Prostate gland (tissue), 2 donors: ENCODE results near the gene C1orf167. TPM values are rescaled to one million over a fixed set of nuclear protein-coding genes. Genes with fewer than 3 reads are reported as not detected.

Experiments
- DNase-seq: peaks from one replicate; pipeline ENCODE4 v3.0.0-alpha.2; 2019; ENCODE audit warnings: low spot score
- H3K27ac ChIP-seq, 2 donors: fragments of 200-600 bp; sonication (generic); 2 replicates each; pipeline ENCODE4 v1.5.1; 2017 to 2019
- H3K27me3 ChIP-seq: fragments of 200-600 bp; sonication (generic); replicated peaks from 2 replicates; pipeline ENCODE4 v1.5.1; 2019; ENCODE audit not compliant: insufficient read depth
- H3K36me3 ChIP-seq, 2 donors: fragments of 200-600 bp; sonication (generic); 1 replicate in 1 of 2; 2 replicates in 1 of 2; pipeline versions ENCODE4 v1.5.1 to v1.8.1; 2017 to 2019
- H3K4me1 ChIP-seq: fragments of 200-600 bp; sonication (generic); replicated peaks from 2 replicates; pipeline ENCODE4 v1.5.1; 2019
- H3K4me3 ChIP-seq, 2 donors: fragments of 200-600 bp; sonication (generic); 2 replicates each; pipeline ENCODE4 v1.5.1; 2017 to 2019
- H3K9me3 ChIP-seq: fragments of 200-600 bp; sonication (generic); 2 replicates; pipeline ENCODE4 v1.5.1; 2017
- POLR2A ChIP-seq: fragments of 450-650 bp; IDR thresholded peaks from one replicate; pipeline ENCODE4 v1.6.1; 2016; ENCODE audit warnings: antibody characterized with exemption, mild to moderate bottlenecking
- POLR2AphosphoS5 ChIP-seq: sonication (generic); formaldehyde crosslinking; IDR thresholded peaks from one replicate; pipeline ENCODE4 v1.6.1; 2017; ENCODE audit warnings: antibody characterized with exemption
- WGBS: methylation state at CpG from one replicate; pipeline ENCODE4 v1.1.5; 2018; 5-methylcytosine and 5-hydroxymethylcytosine counted together
- intact Hi-C: fragments of 100-400 bp; cut with DNase I; formaldehyde crosslinking; loops from one replicate; pipeline ENCODE4 v1.14.2; 2022
- total RNA-seq, 2 donors: library from RNA; depleted of rRNA; stranded (reverse); fragments of >200 nt; gene quantifications; one replicate each; pipeline ENCODE4 v1.1.0, GENCODE V29; 2016
- TF ChIP-seq, protein P1 (sequence below), 4 experiments: fragments of 200-600 bp in 2 of 4; fragments of 450-650 bp in 2 of 4; sonication (generic) in 2 of 4; IDR thresholded peaks; 1 replicate in 3 of 4; 2 replicates in 1 of 4; pipeline ENCODE4 v1.5.1; 2016 to 2019; ENCODE audit warnings: antibody characterized with exemption in 4 of 4, mild to moderate bottlenecking in 2 of 4, moderate library complexity in 2 of 4

The C1orf167 gene
- total RNA-seq, 2 donors from 2014 or later = 10.0 TPM; not detected in 1

DNA sequence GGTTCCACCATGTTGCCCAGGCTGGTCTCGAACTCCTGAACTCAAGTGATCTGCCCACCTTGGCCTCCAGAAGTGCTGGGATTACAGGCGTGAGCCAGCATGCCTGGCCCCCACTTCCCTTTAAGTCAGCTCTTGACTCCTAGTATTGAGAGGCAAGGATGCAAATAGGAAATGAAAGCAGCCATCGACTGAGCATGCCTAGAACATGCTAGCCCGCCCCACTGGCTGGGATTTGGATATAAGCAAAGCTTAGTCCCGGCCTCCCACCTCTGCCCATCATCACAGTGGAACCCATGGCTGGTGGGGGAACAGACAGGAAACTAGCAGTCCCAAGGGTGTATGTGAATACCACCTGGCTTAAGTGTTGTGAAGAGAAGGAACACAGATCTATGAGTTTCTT is 10.5 kb downstream of the C1orf167 start:
- intact Hi-C loops = no loop called here
- H3K27ac ChIP-seq = no peak overlapping the region
- H3K4me3 ChIP-seq = no peak overlapping the region
- no peaks in the 10 kb centered on the region for H3K36me3 ChIP-seq
- H3K4me1 ChIP-seq = no peaks in the 10 kb centered on the region
- H3K27me3 ChIP-seq = no peaks in the 10 kb centered on the region
- DNase-seq = no peak
- 51% methylated on average over 5 of the region's 5 CpGs for WGBS
- H3K9me3 ChIP-seq = no peaks in the 10 kb centered on the region
- TF ChIP-seq POLR2AphosphoS5 (no peak), POLR2A (no peak)
- TF ChIP-seq, protein P1, sequence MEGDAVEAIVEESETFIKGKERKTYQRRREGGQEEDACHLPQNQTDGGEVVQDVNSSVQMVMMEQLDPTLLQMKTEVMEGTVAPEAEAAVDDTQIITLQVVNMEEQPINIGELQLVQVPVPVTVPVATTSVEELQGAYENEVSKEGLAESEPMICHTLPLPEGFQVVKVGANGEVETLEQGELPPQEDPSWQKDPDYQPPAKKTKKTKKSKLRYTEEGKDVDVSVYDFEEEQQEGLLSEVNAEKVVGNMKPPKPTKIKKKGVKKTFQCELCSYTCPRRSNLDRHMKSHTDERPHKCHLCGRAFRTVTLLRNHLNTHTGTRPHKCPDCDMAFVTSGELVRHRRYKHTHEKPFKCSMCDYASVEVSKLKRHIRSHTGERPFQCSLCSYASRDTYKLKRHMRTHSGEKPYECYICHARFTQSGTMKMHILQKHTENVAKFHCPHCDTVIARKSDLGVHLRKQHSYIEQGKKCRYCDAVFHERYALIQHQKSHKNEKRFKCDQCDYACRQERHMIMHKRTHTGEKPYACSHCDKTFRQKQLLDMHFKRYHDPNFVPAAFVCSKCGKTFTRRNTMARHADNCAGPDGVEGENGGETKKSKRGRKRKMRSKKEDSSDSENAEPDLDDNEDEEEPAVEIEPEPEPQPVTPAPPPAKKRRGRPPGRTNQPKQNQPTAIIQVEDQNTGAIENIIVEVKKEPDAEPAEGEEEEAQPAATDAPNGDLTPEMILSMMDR (IDR thresholded peaks at IDR 0.05) = no peak

DNA sequence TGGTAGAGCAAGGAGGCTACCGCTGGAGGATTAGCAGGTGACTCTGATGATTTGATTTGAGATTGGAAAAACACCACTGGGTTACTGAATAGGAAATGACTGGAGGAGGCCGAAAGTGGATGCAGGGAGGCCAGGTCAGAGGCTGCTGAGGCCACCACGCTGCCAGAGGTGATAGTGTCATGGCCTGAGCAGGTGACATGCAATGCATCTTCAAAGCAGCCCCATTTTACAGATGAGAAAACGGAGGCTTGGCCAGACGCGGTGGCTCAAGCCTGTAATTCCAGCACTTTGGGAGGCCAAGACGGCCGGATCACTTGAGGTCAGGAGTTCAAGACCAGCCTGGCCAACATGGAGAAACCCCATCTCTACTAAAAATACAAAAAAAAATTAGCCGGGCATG is 12.8 kb downstream of the C1orf167 start:
- WGBS = 94% methylated on average over 9 of the region's 9 CpGs
- H3K9me3 ChIP-seq = no peaks in the 10 kb centered on the region
- no peaks in the 10 kb centered on the region for H3K27me3 ChIP-seq
- no peaks in the 10 kb centered on the region for H3K36me3 ChIP-seq
- no peak for TF ChIP-seq POLR2AphosphoS5
- TF ChIP-seq, protein P1 (IDR thresholded peaks at IDR 0.05) = no peak
- TF ChIP-seq POLR2A = no peak
- no peak overlapping the region for H3K4me3 ChIP-seq
- intact Hi-C loops = no loop called here
- no peak for DNase-seq
- H3K4me1 ChIP-seq = no peaks in the 10 kb centered on the region
- no peak overlapping the region for H3K27ac ChIP-seq

DNA sequence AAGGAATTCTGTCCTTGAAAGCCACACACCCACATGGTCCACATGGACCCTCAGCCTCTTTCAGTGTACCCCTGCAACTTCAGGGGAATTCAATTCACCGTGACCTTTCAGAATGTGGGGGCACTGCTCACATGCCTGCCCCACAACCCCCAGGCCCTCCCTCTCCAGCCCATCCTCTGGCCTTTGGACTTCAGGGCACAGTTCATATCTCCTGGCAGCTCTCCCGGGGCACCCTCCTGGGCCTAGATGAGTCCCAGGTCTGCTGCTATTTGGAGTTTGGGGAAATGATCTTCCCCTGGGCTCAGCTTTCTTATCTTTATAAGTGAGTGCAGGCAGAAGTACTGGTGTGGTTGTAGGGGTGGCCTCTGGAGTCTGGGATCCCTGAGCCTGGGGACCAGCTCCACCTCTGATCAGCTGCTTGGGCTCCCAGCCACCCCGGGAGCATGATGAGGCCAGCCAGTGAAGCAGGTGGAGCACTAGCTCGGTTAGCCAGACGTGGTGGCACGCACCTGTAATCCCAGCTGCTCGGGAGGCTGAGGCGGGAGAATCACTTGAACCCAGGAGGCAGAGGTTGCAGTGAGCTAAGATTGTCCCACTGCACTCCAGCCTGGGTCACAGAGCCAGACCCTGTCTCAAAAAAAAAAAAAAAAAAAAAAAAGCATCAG is 15.8 kb downstream of the C1orf167 start:
- no peak for DNase-seq
- intact Hi-C loops = no loop called here
- WGBS = 90% methylated on average over 8 of the region's 8 CpGs
- Histone ChIP-seq H3K4me3 (no peak overlapping the region), H3K9me3 (no peaks in the 10 kb centered on the region), H3K27me3 (no peaks in the 10 kb centered on the region), H3K36me3 (no peaks in the 10 kb centered on the region), H3K4me1 (no peaks in the 10 kb centered on the region), H3K27ac (no peak overlapping the region)
- TF ChIP-seq POLR2A = no peak
- no peak for TF ChIP-seq POLR2AphosphoS5
- TF ChIP-seq, protein P1 (IDR thresholded peaks at IDR 0.05) = no peak

DNA sequence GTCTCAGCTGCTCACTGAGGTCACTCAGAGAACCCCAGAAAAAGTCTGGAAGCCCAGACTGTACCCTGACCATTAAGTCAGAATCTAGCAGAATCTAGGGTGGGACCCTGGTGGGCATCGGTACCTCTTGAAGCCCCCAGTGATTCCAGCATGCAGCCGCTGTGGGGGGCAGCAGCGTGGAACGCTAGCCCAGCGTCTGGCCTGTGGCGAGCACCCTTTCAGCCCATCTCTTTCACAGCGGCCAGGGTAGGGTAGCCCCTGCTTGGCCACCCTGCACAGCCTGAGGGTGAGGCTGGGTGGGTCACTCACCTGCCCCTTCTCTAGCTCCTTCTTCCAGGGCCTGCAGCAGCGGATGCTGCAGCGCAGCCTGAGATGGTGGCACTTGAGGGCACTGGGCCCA is 16.3 kb downstream of the C1orf167 start:
- no peak for DNase-seq
- no peak for TF ChIP-seq POLR2AphosphoS5
- TF ChIP-seq, protein P1 (IDR thresholded peaks at IDR 0.05) = no peak
- no peak for TF ChIP-seq POLR2A
- no peak overlapping the region for H3K27ac ChIP-seq
- H3K4me3 ChIP-seq = no peak overlapping the region
- H3K4me1 ChIP-seq = no peaks in the 10 kb centered on the region
- no peaks in the 10 kb centered on the region for H3K36me3 ChIP-seq
- WGBS = 94% methylated on average over 9 of the region's 9 CpGs
- intact Hi-C loops = no loop called here
- no peaks in the 10 kb centered on the region for H3K27me3 ChIP-seq
- H3K9me3 ChIP-seq = no peaks in the 10 kb centered on the region
